NCI-H748 (cell line): Measurements from ENCODE around the gene TMEM161A.
A peak's percentile ranks its signal among the peaks of the same experiment; 100 is the strongest.

ENCODE experiments used
- DNase-seq: peaks from one replicate; lab custom pipeline; 2025; ENCODE audit not compliant: unreplicated experiment; lab: John Stamatoyannopoulos, UW

The TMEM161A gene

DNA sequence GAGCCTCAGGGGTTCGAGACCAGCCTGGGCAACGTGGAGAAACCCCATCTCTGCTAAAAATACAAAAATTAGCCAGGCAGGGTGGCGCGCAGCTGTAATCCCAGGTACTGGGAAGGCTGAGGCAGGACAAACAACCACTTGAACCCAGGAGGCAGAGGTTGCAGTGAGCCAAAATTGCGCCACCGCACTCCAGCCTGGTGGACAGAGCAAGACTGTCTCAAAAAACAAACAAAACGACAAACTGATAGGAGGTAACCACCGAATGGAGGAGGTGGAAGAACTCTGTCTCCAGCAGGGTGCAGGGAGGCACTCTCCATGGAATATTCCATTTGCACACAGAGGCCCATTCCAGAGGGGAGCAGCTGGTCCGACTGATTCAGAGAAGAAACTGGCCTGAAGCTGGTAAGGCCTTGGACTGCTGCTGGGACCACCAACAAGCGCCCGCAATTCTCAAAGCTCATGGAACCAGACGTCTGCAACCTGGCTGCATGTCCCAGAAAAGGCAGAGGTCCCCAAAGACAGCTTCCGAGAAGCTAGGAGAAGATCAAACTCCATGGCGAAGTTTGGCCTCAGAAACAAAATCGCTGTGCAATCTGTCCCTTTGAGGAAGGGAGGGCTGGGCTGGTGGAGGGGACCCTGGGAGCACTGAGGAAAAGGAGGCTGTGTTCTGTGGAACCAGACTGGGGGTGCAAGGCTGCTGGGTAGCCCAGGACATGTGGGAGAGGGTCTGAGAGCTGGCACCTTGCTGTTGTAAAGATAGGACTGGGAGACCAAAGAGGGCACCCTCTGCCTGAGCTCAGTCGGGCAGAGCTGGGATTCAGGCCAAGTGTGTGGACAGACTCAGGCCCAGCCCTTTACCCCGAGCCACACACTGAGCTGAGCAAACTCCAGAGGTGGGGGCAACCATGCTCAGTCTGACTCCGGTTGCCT is 39.3 kb downstream of the TMEM161A start:
- no peak for DNase-seq

GRCh38 chr19:19098084-19098702 is 40.1 kb downstream of the TMEM161A start:
- no peak for DNase-seq

DNA sequence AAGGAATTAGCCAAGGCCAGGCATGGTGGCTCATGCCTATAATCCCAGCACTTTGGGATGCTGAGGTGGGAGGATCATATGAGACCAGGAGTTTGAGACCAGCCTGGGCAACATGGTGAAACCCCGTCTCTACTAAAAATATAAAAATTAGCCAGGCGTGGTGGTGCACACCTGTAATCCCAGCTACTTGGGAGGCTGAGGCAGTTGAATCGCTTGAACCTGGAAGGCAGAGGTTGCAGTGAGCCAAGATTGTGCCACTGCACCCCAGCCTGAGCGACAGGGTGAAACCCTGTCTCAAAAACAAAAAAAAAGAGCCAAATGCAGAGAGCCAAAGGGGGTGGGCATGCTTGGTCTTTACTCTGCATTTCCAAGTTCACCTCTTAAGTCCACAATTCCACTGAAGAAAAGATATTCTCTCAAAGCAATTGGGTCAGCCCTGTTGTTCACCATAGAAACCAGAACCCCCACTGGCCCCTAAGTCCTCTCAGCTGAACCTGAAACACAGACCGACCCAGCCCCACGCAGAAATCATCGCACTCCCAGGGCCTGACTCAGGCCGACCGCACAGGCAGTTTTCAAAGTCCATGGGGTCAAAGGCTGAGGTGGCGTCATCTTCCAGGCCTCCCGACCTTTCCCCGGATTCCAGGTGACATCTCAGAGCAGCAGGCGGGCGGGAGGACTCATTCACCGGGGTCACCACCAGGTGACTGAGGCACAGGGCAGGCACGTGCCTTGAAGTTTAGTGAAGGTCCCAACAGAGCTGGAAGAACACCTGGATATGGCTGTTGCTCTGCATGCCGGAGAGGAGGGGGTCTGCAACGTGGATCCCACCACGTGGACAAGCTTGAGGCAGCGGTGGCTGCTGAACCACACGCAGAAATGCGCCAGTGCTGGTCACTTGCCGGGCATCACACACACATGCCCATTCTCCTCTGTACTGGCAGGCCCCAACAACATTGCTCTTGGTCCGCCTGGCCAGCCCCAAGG is 41.3 kb downstream of the TMEM161A start:
- no peak for DNase-seq

DNA sequence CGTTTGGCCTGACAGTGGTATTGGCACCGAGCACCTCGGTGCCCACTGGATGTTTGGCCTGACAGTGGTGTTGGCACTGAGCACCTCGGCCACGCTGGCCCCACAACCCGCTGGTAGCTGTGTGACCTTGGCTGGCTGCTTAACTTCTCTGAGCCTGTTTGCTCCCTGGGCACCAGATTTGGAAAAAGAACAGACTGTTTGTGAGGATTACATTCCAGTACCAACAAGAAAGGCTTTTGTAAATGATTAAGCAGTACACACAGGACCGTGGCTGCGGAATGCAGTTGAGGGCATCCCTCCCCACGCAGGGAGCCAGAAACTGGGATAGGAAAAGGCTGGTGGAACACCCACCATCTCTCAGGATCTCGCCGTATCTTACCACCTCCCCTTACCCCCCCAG is 42.6 kb downstream of the TMEM161A start:
- DNase-seq, result no peak

- no peak for DNase-seq
Observed at GRCh38 chr19:19094513-19094912, 43.8 kb downstream of the TMEM161A start.

DNA sequence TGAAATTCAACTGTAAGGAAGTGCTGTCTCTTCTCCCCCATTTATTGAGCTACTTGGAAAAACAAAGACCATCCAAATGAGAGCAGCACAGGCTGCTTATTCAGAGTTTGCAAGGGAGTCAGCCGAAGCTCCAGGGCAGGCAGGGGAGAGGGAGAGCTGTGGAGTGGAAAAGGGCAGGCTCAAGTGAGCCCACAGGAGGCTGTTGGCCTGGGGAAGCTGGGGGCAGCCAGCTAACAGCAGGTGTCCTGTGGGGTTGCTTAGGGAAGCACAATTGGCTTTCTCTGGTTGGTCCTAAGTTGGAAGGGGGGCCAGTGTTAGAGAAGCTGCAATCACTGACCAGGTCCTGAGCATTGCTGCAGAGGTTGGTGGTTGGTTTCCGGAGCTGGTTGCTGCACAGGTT is 50.6 kb downstream of the TMEM161A start:
- DNase-seq, result no peak

DNA sequence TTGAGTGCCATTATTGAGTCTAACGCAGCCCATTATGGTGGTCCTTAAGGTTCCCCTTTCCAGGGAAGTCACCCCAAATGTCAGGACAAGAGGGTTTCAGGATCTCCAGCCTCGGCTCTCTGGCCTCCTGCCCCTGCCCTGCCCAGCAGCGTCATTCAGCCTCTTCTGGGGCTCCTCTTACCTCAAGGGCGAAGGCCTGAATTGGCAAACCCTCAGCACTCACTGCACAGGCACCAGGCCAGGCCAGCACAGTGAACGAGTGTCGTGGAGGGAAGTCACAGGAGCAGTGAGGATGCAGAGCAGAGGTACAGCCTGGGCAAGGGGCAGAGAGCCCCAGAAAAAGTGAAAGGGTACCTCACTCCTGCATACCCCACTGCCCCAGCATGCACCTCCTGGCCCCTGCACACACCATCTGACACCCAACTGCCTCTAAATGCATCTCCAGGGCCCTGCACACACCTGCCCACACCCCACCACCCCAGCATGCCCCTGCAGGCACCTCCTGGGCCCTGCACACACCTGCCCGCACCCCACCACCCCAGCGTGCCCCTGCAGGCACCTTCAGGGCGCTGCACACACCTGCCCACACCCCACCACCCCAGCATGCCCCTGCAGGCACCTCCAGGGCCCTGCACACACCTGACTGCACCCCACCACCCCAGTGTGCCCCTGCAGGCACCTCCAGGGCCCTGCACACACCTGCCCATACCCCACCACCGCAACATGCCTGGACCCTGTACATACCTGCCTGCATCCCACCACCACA is 54.7 kb downstream of the TMEM161A start:
- no peak for DNase-seq

- DNase-seq, result no peak
Observed at GRCh38 chr19:19081642-19082151, 56.6 kb downstream of the TMEM161A start.

- no peak for DNase-seq
Observed at GRCh38 chr19:19079571-19079970, 58.7 kb downstream of the TMEM161A start.

GRCh38 chr19:19078801-19079200 is 59.5 kb downstream of the TMEM161A start:
- DNase-seq, result no peak

- peak; percentile 52 for DNase-seq
Observed at GRCh38 chr19:19077103-19077502, 61.2 kb downstream of the TMEM161A start.

DNA sequence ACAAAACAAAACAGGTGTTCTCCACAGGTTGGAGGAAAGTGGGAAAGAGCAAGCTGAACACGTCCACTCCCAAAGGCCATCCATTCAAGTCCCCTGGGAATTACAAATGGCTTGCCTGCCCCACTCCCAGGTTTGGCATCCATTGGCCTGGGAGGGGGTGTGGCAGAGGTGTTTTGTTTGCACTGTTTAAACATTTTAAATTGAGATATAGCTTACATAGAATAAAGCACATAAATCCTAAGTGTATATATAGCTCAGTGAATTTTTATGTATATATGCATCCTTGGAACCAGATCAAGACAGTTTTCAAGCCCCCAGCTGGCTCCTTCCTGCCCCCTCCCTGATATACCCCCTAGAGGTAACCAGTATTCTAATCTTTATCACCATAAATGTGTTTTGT is 61.8 kb downstream of the TMEM161A start:
- peak; percentile 8 for DNase-seq

GRCh38 chr19:19075126-19075525 is 63.2 kb downstream of the TMEM161A start:
- DNase-seq, result no peak

GRCh38 chr19:19074196-19074882 is 63.9 kb downstream of the TMEM161A start:
- DNase-seq, result peak; percentile 4

- no peak for DNase-seq
Observed at GRCh38 chr19:19071897-19072296, 66.4 kb downstream of the TMEM161A start.
